ENCODE results near the gene ACADVL.
"Not testable (repeated sequence)": the region's sequence is repeated elsewhere in the genome, so short reads cannot be mapped to it uniquely, and the experiment has no call there.

ACADVL gene

DNA sequence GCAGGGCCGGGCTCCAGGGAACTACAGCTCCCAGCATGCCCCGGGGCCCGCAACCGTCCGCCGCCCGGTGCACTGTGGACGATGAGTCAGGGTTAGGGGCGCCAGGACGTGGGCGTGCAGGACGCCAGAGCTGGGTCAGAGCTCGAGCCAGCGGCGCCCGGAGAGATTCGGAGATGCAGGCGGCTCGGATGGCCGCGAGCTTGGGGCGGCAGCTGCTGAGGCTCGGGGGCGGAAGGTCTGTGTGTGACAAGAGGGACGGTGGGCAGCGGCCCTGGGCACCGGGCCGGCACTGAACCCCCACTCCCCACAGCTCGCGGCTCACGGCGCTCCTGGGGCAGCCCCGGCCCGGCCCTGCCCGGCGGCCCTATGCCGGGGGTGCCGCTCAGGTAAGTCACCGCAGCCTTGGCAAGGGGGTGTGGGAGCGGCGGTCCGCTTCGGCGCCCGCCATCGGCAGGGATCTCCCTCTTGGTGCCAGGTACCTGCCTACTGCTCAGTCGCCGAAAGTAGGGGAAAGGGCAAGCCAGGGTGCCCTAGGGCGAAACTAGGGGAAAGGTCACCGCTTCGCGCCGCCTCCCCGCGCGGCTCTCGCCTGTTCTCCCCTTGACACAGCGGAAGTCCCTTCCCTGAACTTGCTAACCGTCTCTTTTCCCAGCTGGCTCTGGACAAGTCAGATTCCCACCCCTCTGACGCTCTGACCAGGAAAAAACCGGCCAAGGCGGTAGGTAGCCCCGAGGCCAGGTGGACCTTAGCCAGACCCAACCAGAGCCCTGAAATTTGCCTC, at the start of gene ACADVL, which contains the start of gene DLG4:
ACADVL (plus strand) TSS at position 127 of the 781 bp plus-strand sequence; CDS start at position 174, 47 bp downstream.
DLG4 (minus strand) TSS at position 25 of the 781 bp plus-strand sequence.
- DNase-seq: peak; percentile 65

DNA sequence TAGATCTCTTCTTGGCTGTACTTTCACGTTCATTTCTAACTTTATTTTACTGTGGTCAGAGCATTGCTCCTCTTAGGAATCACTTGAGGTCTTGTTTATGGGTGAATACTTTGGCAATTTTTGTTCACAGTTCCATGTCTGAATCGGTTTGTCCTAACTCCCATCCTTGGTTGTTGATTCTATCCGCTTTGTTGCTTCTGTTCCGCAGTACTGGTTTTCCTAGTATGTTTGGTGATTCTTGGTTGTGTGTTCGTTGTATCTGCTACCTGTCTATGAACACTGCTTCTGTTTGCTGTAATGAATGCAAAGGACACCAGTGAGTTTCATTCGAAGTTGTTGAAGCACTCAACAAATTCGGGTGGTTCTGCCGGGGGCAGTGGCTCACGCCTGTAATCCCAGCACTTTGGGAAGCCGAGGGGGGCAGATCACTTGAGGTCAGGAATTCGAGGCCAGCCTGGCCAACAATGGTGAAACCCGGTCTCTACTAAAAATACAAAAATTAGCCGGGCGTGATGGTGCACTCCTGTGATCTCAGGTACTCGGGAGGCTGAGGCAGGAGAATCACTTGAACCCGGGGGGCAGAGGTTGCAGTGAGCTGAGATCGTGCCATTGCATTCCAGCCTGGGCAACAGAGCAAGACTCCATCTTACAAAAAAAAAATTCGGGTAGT, 47.1 kb upstream of the ACADVL start:
- not testable (repeated sequence) for DNase-seq

DNA sequence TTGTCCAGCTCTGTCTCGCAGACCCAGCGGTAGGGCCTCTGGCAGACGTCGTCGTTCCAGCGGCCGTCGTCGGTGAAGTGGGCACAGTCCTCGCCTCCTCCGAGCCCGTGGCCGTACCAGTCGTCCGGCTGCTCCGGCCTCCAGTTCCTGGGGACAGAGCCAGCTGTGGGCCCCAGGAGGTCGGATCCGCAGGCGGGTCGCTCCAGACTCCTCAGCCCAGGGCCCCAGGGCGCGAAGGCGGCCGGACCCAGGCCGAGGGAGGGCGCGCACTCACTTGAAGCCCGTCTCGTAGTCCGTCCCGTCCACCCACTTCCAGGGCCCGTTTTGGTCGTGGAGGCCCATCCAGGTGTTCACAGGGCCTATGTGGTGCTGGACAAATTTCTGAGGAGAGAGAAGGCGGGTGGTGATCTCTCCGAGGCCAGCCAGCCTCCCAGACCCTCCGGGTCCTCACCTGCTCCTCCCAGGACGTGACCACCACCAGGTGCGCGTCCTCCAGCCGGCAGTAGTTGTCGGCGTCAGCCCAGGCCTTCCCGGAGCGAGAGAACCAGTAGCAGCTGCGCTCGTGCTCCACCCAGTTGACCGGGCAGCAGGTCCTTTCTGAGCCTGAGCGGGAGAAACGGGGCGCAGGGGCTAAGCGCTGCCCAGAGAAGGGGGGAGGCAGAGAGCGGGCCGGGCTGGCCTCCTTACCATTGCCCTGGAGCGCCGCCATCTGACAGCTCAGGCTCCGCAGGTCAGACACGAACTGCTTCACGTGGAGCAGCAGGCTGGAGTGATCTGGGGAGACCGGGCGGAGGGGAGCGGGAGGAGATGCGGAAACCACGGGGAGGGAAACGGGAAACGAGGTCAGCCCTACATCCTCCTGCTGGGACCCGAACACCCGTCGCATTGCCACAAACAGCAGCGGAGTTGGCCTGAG, 45.8 kb upstream of the ACADVL start:
- peak; percentile 24 for DNase-seq

DNA sequence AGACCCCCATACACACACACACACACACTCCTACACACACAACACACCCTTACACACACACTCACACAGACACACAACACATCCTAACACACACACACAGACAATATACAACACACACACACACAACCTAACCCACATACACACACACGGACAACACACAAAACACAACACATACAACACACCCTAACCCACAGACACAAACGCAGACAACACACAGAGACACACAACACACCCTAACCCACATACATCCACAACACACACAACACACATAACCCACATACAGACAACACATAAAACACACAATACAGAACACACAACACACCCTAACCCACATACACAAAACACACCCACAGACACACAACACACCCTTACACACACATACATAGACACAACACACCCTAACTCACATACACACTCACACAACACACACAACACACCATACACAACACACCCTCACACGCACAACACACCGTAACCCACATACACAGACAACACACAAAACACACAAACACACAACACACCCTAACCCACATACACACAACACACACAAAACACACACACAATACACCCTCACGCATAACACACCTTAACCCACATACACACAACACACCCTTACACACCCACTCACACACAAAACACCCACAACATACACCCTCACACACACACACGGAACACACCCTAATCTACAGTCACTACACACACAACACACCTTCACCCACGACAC, 45.0 kb upstream of the ACADVL start:
- no peak for DNase-seq

DNA sequence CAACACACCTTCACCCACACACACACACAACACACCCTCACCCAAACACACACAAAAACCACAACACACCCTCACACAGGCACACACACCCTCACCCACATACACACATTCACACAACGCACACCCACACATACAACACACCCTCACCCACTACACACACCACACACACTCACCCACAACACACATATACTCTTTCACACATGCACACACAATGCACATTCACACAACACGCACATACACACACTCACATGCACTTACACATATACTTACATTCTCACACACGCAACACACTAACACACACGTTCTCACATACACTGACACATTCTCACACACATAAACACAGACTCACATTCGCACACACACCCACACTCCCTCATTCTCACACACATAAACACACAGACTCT, 44.4 kb upstream of the ACADVL start:
- DNase-seq: no peak

DNA sequence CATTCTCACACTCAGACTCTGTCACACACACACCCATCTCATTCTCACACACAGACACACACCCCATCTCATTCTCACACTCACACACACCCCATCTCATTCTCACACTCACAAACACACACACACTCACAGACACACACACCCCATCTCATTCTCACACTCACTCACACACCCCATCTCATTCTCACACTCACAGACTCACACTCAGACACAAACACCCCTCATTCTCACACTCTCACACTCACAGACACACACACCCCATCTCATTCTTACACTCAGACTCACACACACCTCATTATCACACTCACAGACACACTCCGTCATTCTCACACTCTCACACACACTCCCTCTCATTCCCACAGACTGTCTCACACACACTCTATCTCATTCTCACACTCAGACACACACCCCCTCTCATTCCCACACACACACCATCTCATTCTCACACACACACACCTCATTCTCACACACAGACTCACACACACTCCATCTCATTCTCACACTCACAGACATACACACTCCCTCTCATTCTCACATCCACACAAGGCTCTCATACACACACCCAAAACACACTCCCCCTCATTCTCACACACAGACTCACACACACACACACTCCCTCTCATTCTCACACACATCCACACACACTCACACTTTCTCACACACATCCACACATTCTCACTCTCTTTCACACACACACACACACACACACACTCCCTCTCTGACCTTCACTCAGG, 43.5 kb upstream of the ACADVL start:
- no peak for DNase-seq

DNA sequence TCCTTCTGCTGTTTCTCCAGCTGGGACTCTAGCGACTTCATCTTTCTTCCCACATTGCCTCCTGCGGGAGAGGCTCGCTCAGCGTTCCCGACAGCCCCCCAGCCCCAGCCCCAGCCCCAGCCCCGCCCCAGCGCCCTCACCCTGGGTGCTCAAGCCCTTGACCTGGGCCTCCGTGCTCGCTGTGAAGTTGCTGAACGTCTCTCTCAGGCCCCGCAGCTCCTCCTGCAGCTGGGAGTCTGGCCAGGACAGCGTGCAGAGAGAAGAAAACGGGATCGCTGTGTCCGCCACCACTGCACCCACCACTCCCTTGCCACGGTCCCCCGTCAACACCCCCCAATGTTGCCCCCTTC, 42.9 kb upstream of the ACADVL start:
- no peak for DNase-seq

DNA sequence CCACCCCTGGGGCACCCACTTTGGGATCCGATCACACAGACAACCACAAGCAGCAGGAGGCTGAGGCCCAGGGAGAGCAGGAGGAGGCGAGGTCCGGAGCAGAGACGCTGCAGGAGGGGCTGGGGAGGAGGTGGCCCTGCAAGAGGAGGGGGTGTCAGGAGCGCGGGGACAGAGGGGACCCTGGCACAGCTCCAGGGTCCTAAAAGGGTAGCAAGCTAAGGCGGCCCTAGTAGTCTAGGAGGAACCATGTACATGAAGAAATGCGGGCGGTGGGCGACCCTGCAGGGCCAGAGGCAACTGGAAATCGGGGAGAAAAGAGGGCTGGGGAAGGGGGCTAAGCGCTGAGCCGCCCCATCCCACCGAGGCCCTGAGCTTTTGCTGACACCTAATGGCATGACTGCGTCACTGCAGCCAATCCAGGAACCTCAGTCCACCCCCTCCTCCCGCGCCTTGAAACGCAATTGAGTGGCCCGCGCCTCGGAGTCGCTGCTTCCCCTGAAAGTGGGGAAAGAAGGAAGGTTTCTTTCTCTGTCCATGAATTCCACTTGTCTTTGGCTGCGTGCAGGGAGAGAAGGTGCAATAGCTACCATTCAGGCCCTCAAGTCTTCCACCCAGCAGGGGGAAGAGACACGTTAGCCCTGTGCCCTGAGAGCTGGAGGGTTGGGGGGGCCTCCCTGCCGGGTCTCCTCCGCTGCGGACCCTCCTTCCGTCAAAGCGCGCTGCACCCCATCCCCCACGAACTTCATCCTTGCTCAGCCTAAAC, 42.4 kb upstream of the ACADVL start:
- peak; percentile 53 for DNase-seq

DNA sequence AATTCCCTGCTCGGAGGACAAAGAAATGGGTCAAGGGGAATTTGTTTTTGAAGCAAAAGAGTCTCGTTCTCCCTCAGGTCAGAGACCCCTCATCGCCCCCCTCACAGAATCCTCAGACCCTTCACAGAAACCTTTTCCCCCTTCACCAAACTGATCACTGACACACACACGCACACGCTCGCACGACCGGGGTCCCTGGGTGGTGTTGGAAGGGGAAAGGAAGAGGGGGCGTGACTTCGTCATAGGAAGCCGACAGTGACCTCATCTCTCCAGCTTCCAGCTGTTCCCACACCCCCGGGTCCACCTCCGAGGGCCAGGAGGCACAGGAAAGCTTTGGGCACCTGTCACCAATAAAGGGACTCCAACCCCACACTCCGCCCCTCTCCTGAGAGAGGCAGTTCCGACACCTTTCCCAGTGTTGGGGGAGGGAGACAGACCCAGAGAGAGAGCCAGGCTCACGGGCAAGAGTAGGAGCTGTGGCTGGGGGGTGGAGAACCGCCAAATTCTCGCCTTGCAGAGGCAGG, 41.7 kb upstream of the ACADVL start:
- no peak for DNase-seq

DNA sequence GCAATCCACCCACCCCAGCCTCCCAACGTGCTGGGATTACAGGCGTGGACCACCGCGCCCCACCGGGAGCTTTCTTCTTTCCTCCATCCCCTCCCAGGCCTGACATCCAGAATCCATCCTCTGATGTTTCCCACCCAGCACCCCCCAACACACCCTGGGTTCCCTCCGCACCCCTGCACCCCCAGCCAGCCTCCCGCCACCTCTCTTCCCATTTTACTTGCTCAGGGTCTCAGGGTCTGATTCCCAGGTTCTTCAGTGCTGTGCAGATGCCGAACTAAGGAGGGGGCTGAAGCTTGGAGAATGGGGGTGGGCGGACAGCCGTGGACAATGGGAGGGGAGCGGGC, 40.8 kb upstream of the ACADVL start:
- no peak for DNase-seq

DNA sequence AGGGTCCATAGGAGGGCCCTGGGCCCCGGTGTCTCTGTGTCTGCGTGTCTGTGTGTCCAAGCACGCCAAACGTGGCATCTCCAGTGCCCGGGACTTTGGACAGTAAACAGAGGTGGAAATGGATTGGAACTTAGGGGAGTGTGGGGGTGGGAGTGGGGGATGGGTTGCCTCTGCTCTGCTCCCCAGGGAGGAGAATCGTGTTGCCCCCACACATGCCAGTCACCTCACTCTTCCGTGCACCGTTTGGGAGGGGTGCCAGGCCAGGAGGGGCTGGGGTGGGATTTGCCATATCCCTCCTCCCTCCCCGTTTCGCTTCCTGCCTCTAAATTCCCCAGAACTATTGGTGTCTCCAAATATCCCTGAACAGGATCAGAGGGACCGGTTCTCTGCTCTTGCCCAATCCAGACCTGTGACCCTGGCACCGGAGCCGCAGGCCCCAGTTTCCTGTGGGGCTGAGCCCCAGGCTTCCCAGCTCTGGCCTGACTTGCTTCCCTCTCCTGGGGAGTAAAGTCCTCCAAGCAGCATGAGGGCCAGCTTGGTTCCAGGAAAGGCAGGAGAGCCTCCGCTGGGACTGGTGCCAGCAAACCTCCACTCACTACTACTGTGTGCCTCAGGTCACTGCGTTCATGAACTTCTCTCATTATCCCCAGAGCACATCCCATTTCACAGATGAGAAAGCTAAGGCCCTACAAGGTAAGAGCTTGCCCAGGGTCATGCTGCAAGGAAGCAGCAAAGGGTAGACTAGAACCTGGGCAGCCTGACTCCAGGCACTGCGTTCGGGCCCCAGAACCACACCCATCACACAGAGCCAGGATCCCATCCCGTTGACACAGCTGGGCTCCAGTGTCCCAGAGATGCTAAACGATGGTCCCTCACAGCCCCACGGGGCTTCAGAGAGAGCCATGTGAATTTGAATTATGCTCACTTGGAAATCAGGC, 40.2 kb upstream of the ACADVL start, which contains the start of gene ASGR1:
ASGR1 (minus strand) TSS at position 54 of the 938 bp plus-strand sequence. CDS start 807 bp downstream, outside the sequence.
- no peak for DNase-seq

DNA sequence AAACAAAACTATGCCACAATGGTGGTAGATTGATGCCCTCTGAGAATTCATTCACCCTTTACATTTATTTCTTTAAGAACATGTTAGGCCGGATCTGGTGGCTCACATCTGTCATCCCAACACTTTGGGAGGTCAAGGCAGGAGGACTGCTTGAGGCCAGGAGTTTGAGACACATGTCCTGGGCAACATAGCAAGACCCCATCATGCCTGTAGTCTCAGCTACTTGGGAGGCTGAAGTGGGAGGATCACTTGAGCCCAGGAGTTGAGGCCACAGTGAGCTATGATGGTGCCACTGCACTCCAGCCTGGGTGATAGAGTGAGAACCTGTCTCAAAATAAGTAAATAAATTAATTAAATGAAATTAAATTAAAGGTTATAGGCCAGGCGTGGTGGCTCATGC, 37.6 kb upstream of the ACADVL start:
- DNase-seq: not testable (repeated sequence)

DNA sequence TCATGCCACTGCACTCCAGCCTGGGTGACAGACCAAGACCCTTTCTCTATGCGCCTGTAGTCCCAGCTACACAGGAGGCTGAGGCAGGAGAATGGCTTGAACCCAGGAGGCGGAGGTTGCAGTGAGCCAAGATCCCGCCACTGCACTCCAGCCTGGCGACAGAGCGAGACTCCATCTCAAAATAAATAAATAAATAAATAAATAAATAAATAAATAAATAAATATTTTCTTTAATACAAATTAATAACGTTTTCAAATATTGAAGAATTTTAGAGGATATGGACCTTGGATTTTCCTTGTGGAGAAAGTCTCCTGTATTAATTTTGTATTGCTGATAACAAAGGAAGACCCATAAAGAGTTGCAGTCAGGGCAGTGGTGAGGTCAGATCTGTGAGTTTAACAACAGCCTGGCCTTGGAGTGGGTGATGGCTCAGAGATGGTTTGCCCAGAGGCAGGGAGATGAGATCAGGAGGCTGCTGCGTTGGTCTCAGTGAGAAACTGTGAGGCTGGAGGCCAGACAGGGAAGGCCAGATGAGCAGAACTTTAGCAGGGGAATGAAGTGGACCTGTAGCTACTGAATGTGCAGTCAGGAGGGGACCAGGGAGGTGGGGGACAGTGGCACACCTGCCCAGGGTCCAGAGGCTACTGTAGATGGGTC, 36.2 kb upstream of the ACADVL start:
- no peak for DNase-seq

DNA sequence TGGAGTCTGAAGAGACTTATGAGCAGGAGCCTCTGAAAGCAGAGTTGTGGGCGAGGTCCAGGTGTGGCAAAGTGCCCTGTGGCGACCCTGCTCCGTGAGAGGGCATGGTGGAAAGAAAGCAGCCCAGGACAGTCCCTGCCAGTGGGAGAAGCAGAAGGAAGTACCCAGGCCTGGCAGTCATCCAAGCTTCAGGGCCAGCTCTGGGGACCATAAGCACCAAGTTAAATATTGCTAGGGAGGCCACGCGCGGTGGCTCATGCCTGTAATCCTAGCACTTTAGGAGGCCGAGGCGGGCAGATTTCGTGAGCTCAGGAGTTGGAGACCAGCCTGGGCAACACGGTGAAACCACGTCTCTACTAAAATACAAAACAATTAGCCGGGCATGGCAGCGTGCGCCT, 35.6 kb upstream of the ACADVL start:
- DNase-seq: no peak

DNA sequence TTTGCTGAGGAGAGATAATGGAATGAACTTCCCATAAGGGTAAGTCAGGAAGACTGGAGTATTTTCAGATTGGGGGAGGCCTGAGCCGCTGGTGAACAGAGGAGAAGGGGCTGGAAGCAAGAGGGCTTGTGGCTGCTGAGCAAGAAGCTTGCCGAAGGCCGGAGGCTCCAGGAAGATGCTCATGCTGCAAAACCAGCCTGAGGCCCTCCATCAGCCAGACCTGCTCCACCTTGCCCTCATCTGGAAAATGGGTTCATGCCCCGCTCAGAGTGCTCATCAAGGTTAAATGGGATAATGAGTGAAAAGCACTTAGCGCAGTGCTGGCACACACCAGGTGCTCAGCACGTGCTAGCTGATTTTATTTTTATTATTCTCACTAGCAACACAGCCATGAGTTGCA, 35.1 kb upstream of the ACADVL start:
- no peak for DNase-seq

DNA sequence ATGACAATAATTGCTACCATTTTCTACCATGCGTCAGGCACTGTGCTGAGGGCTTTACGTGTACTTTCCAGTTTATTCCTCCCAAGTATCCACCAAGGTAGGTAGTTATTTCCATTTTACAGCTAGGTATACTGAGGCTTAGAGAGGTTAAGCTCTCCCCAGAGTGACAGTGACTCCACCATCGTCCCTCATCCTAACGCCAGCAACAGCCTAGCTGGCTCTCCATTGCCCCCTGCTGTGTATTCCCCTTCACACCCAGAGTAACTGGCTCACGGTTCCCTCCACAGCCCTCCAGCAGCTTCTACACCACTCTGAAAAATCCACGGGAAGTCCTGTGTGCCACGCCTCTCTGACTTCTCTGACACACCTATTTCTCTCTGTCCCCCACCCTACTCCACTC, 33.5 kb upstream of the ACADVL start:
- no peak for DNase-seq

DNA sequence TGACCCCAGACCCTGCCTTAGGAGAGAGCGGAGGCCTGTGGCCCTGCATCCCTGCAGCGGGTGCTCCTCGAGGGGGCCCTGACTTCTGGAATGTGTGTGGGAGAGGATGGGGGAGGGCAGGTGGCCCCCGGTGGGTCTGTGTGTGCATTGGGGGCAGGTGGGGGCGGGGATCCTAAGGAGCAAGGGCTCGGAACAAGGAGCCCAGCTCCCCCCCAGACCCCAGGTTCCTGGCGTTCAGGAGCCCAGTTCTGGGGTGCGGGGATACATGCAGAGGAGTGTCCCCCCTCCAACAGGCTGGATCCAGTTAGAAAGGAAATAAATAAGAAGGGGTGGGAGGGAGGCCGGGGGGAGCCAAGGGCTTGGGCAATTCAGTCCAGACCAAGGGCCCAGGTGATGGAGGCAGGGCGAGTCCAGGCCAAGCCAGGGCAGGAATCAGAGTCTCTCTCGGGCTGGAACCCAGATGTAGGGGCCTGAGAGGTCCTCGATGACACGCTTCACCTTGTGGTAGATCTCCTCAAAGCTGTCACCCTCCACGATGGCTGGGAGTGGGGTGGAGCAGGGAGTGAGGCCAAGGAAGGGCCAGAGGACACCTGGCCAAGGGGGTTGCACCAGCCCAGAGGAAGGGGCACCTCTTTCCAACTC, 29.3 kb upstream of the ACADVL start:
- DNase-seq: no peak

DNA sequence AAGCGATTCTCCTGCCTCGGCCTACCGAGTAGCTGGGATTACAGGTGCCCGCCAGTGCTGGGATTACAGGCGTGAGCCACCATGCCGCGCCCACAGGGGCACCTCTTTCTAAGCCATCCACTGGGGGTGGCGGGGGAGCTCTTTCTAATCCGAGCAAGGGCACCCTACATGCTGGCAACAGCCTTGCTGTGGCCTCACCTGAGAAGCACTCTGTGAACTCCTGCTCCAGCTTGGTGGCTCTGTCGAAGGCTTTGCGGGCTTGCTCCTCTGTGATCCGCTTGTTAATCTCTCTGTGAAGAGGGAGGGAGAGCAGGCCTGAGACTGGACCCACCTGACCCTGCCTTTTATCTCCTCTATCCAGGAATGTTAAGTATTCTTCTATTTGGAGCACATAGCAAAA, 28.7 kb upstream of the ACADVL start:
- DNase-seq: no peak

Measured in activated CD4-positive, alpha-beta T cell treated with anti-CD3 and anti-CD28 coated beads for 1 hour (primary cell).